H9 (cell line): ENCODE measurements around the gene IGDCC3. TPM values are rescaled to one million over a fixed set of nuclear protein-coding genes. Genes with fewer than 3 reads are reported as not detected.
A peak's percentile ranks its signal among the peaks of the same experiment; 100 is the strongest.

Source experiments
- DNase-seq: peaks from one replicate; pipeline ENCODE4 v3.0.0-alpha.2; 2017
- H2AFZ ChIP-seq: one replicate; pipeline ENCODE4 v1.6.1; 2013; ENCODE audit warnings: mild to moderate bottlenecking, low read length, control low read depth, moderate library complexity
- H2AK5ac ChIP-seq: 2 replicates; pipeline ENCODE4 v1.6.1; 2013; ENCODE audit warnings: low read length, control low read depth, mixed read lengths; ENCODE audit not compliant: insufficient read length
- H2BK120ac ChIP-seq: one replicate; pipeline ENCODE4 v1.6.1; 2013; ENCODE audit warnings: low read depth, mild to moderate bottlenecking, low read length, control low read depth, inconsistent platforms; ENCODE audit not compliant: poor library complexity, severe bottlenecking
- H2BK12ac ChIP-seq: 2 replicates; pipeline ENCODE4 v1.6.1; 2013; ENCODE audit warnings: low read length, control low read depth, mixed read lengths, low read depth; ENCODE audit not compliant: insufficient read length
- H2BK15ac ChIP-seq: 2 replicates; pipeline ENCODE4 v1.6.1; 2013; ENCODE audit warnings: low read depth, low read length, control low read depth
- H2BK20ac ChIP-seq: one replicate; pipeline ENCODE4 v1.6.1; 2013; ENCODE audit warnings: low read depth, mild to moderate bottlenecking, low read length, control low read depth, inconsistent platforms; ENCODE audit not compliant: poor library complexity, severe bottlenecking
- H2BK5ac ChIP-seq: 2 replicates; pipeline ENCODE4 v1.6.1; 2013; ENCODE audit warnings: low read length, control low read depth, mixed read lengths; ENCODE audit not compliant: insufficient read length
- H3K14ac ChIP-seq: 2 replicates; pipeline ENCODE4 v1.6.1; 2013; ENCODE audit warnings: low read length, control low read depth; ENCODE audit not compliant: insufficient read depth
- H3K18ac ChIP-seq: 2 replicates; pipeline ENCODE4 v1.6.1; 2013; ENCODE audit warnings: low read depth, mild to moderate bottlenecking, mixed read lengths, low read length, control low read depth; ENCODE audit not compliant: insufficient read length
- H3K23ac ChIP-seq: 2 replicates; pipeline ENCODE4 v1.6.1; 2013; ENCODE audit warnings: low read length, control low read depth, mixed read lengths, low read depth; ENCODE audit not compliant: insufficient read length
- H3K23me2 ChIP-seq: 2 replicates; pipeline ENCODE4 v1.6.1; 2013; ENCODE audit warnings: low read depth, mild to moderate bottlenecking, mixed read lengths, low read length, control low read depth; ENCODE audit not compliant: insufficient read length, poor library complexity, severe bottlenecking
- H3K27ac ChIP-seq: 2 replicates; pipeline ENCODE4 v1.5.1; 2013; ENCODE audit warnings: low read length, control low read depth, mixed read lengths, low read depth; ENCODE audit not compliant: insufficient read length
- H3K27me3 ChIP-seq: 2 replicates; pipeline ENCODE4 v1.6.1; 2013; ENCODE audit warnings: low read length, control low read depth, inconsistent platforms; ENCODE audit not compliant: insufficient read depth
- H3K4ac ChIP-seq: 2 replicates; pipeline ENCODE4 v1.6.1; 2013; ENCODE audit warnings: low read depth, mild to moderate bottlenecking, control low read depth, inconsistent platforms, low read length, moderate library complexity
- H3K4me1 ChIP-seq: 2 replicates; pipeline ENCODE4 v1.6.1; 2013; ENCODE audit warnings: low read length, control low read depth, inconsistent platforms; ENCODE audit not compliant: insufficient read depth
- H3K4me2 ChIP-seq: 2 replicates; pipeline ENCODE4 v1.6.1; 2013; ENCODE audit warnings: low read length, control low read depth, mixed read lengths; ENCODE audit not compliant: insufficient read length, insufficient read depth
- H3K56ac ChIP-seq: 2 replicates; pipeline ENCODE4 v1.6.1; 2013; ENCODE audit warnings: low read depth, mild to moderate bottlenecking, mixed read lengths, low read length, control low read depth; ENCODE audit not compliant: insufficient read length
- H3K79me1 ChIP-seq: 2 replicates; pipeline ENCODE4 v1.6.1; 2013; ENCODE audit warnings: low read depth, mild to moderate bottlenecking, moderate library complexity, low read length, control low read depth, inconsistent platforms; ENCODE audit not compliant: insufficient read depth, poor library complexity, severe bottlenecking
- H3K79me2 ChIP-seq: 2 replicates; pipeline ENCODE4 v1.6.1; 2013; ENCODE audit warnings: low read length, control low read depth, inconsistent platforms; ENCODE audit not compliant: insufficient read depth
- H3K9ac ChIP-seq: 2 replicates; pipeline ENCODE4 v1.6.1; 2013; ENCODE audit warnings: low read length, control low read depth, mixed read lengths; ENCODE audit not compliant: insufficient read length; ENCODE audit errors: extremely low read depth
- H3K9me3 ChIP-seq: one replicate; pipeline ENCODE4 v1.6.1; 2013; ENCODE audit warnings: low read depth, low read length, inconsistent platforms; ENCODE audit not compliant: control insufficient read depth
- H3T11ph ChIP-seq: one replicate; pipeline ENCODE4 v1.6.1; 2013; ENCODE audit warnings: mild to moderate bottlenecking, low read length, control low read depth, inconsistent platforms
- H4K20me1 ChIP-seq: one replicate; pipeline ENCODE4 v1.6.1; 2013; ENCODE audit not compliant: control insufficient read depth, insufficient read length, insufficient read depth
- H4K5ac ChIP-seq: 2 replicates; pipeline ENCODE4 v1.6.1; 2013; ENCODE audit warnings: low read depth, mild to moderate bottlenecking, mixed read lengths, low read length, control low read depth; ENCODE audit not compliant: insufficient read length
- H4K8ac ChIP-seq: replicated peaks from 2 replicates; pipeline ENCODE4 v1.6.1; 2013; ENCODE audit warnings: low read length, control low read depth, mixed read lengths, low read depth; ENCODE audit not compliant: insufficient read length
- H4K91ac ChIP-seq: 2 replicates; pipeline ENCODE4 v1.6.1; 2013; ENCODE audit warnings: low read depth, mild to moderate bottlenecking, moderate library complexity, mixed read lengths, low read length, control low read depth; ENCODE audit not compliant: insufficient read length
- H3K27ac Mint-ChIP-seq, 3 experiments: 2 replicates in 2 of 3; 3 replicates in 1 of 3; pipeline ENCODE4 v1.8.0; 2020 to 2021; ENCODE audit warnings: mixed read lengths in 3 of 3, mild to moderate bottlenecking in 1 of 3, moderate library complexity in 1 of 3
- H3K27me3 Mint-ChIP-seq: 2 replicates; pipeline ENCODE4 v1.8.0; 2021; ENCODE audit warnings: low read depth, mild to moderate bottlenecking, moderate library complexity, mixed read lengths
- H3K36me3 Mint-ChIP-seq, 3 experiments: 2 replicates in 2 of 3; 3 replicates in 1 of 3; pipeline ENCODE4 v1.8.0; 2020 to 2021; ENCODE audit warnings: low read depth in 3 of 3, mixed read lengths in 3 of 3; ENCODE audit not compliant: insufficient read depth in 1 of 3
- H3K4me1 Mint-ChIP-seq, 2 experiments: 2 replicates each; pipeline ENCODE4 v1.8.0; 2020; ENCODE audit warnings: mixed read lengths in 2 of 2
- H3K4me3 Mint-ChIP-seq, 2 experiments: 2 replicates in 1 of 2; 3 replicates in 1 of 2; pipeline ENCODE4 v1.8.0; 2020 to 2021; ENCODE audit warnings: mild to moderate bottlenecking in 2 of 2, mixed read lengths in 2 of 2, moderate library complexity in 1 of 2
- H3K9me3 Mint-ChIP-seq, 2 experiments: 2 replicates in 1 of 2; 3 replicates in 1 of 2; pipeline ENCODE4 v1.8.0; 2020; ENCODE audit warnings: mild to moderate bottlenecking in 2 of 2, mixed read lengths in 2 of 2, moderate library complexity in 1 of 2
- WGBS: extraction: QIAGEN DNeasy Blood & Tissue Kit; methylation state at CpG from one replicate; pipeline ENCODE4 v1.1.7; 2013; ENCODE audit warnings: missing lambda C conversion rate, low lambda C conversion rate, mixed read lengths; ENCODE audit not compliant: insufficient read length; ENCODE audit errors: extremely low coverage; 5-methylcytosine and 5-hydroxymethylcytosine counted together
- total RNA-seq: library from RNA; stranded (reverse); gene quantifications from 2 replicates; pipeline ENCODE4 v1.2.1, GENCODE V29; 2021
- TF ChIP-seq, protein P1 (sequence below): fragments of 200-600 bp; sonication (generic); conservative IDR thresholded peaks from 3 replicates; pipeline ENCODE4 v1.8.0; 2021; ENCODE audit warnings: antibody characterized with exemption, mild to moderate bottlenecking

The IGDCC3 gene
- total RNA-seq, 1 experiment from 2014 or later, result 18.9 TPM

DNA sequence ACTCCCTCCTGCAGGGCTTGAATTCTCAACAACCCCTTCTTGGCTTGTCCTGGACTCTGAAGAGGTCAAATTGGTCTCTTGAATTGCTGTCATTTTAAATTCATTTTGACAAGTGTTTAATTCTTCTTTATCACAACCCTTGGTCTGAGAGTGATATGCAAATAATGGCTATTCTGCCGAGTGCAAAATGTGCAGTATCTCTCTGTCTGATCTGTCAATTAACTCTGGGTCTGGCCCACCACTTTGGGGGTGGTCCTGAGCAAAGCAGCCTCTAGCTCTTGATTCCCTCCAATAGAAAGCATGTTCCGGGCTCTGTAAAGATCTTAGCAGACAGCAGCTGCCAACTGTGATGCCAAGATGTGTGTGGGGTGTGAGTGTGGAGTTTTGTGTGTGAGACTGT, 2.2 kb upstream of the IGDCC3 start:
- no peak overlapping the region for H3K27ac ChIP-seq
- no peak overlapping the region for H2AFZ ChIP-seq
- WGBS, result no CpG with 5 or more reads among the region's 2 CpGs
- no peak overlapping the region for H3K23ac ChIP-seq
- H3K56ac ChIP-seq, result no peak overlapping the region
- H2AK5ac ChIP-seq, result no peak overlapping the region
- H4K5ac ChIP-seq, result no peak overlapping the region
- no peak overlapping the region for H3T11ph ChIP-seq
- no peak overlapping the region for H2BK5ac ChIP-seq
- H3K14ac ChIP-seq, result no peak overlapping the region
- H3K4me1 Mint-ChIP-seq, result peaks cover 22 to 30% of the 10 kb centered on the region in 2 experiments
- peak overlapping the region in 1 of 2 experiments; percentile 10; a peak in 1 of 5 replicates for H3K4me3 Mint-ChIP-seq
- H3K9me3 Mint-ChIP-seq, result no peaks in the 10 kb centered on the region
- H3K27me3 ChIP-seq, result no peaks in the 10 kb centered on the region; the same call in 1 of the 2 replicates
- no peak overlapping the region for H2BK120ac ChIP-seq
- DNase-seq, result no peak
- H3K27ac Mint-ChIP-seq, result no peak overlapping the region
- peaks cover 12 to 26% (median 12%) of the 10 kb centered on the region in 3 experiments; a peak in 6 of 7 replicates for H3K36me3 Mint-ChIP-seq
- H2BK20ac ChIP-seq, result no peak overlapping the region
- no peaks in the 10 kb centered on the region for H4K20me1 ChIP-seq
- H3K27me3 Mint-ChIP-seq, result peaks cover 41% of the 10 kb centered on the region
- H4K91ac ChIP-seq, result no peak overlapping the region
- no peaks in the 10 kb centered on the region for H3K9me3 ChIP-seq
- no peak overlapping the region for H4K8ac ChIP-seq
- peaks cover 9% of the 10 kb centered on the region for H3K23me2 ChIP-seq
- no peaks in the 10 kb centered on the region for H3K79me1 ChIP-seq
- no peak overlapping the region for H3K18ac ChIP-seq
- H3K4ac ChIP-seq, result no peak overlapping the region
- no peak overlapping the region for H3K9ac ChIP-seq
- no peak overlapping the region for H2BK15ac ChIP-seq
- TF ChIP-seq, protein P1, sequence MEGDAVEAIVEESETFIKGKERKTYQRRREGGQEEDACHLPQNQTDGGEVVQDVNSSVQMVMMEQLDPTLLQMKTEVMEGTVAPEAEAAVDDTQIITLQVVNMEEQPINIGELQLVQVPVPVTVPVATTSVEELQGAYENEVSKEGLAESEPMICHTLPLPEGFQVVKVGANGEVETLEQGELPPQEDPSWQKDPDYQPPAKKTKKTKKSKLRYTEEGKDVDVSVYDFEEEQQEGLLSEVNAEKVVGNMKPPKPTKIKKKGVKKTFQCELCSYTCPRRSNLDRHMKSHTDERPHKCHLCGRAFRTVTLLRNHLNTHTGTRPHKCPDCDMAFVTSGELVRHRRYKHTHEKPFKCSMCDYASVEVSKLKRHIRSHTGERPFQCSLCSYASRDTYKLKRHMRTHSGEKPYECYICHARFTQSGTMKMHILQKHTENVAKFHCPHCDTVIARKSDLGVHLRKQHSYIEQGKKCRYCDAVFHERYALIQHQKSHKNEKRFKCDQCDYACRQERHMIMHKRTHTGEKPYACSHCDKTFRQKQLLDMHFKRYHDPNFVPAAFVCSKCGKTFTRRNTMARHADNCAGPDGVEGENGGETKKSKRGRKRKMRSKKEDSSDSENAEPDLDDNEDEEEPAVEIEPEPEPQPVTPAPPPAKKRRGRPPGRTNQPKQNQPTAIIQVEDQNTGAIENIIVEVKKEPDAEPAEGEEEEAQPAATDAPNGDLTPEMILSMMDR, result no peak
- H3K4me1 ChIP-seq, result peaks cover 4% of the 10 kb centered on the region; the same call in 1 of the 2 replicates
- H2BK12ac ChIP-seq, result no peak overlapping the region
- H3K79me2 ChIP-seq, result no peaks in the 10 kb centered on the region
- H3K4me2 ChIP-seq, result no peak overlapping the region
